HepG2 (cell line): ENCODE data around the gene KRABD2.
A peak's percentile ranks its signal among the peaks of the same experiment; 100 is the strongest.

Experiments
- KLF13 ChIP-seq: sonication (generic); formaldehyde crosslinking; IDR thresholded peaks from 2 replicates; pipeline ENCODE4 v1.4.0; 2020; ENCODE audit warnings: mild to moderate bottlenecking, missing genetic modification reagents
- MTA3 ChIP-seq: sonication (generic); formaldehyde crosslinking; IDR thresholded peaks from 2 replicates; pipeline ENCODE4 v1.4.0; 2020; ENCODE audit warnings: missing genetic modification reagents
- NFYC ChIP-seq: IDR thresholded peaks from 2 replicates; pipeline ENCODE4 v1.6.1; 2016; ENCODE audit warnings: missing genetic modification reagents, missing compliant biosample characterization
- PAX8 ChIP-seq: sonication (generic); formaldehyde crosslinking; IDR thresholded peaks from 2 replicates; pipeline ENCODE4 v1.8.0; 2022; ENCODE audit warnings: mild to moderate bottlenecking, missing genetic modification reagents, borderline replicate concordance
- ZKSCAN5 ChIP-seq: sonication (generic); formaldehyde crosslinking; IDR thresholded peaks from 2 replicates; pipeline ENCODE4 v1.5.1; 2020; ENCODE audit warnings: mild to moderate bottlenecking, missing genetic modification reagents
- ZNF446 ChIP-seq: sonication (generic); formaldehyde crosslinking; IDR thresholded peaks from 2 replicates; pipeline ENCODE4 v1.5.0; 2020; ENCODE audit warnings: mild to moderate bottlenecking, missing genetic modification reagents
- ZNF674 ChIP-seq: sonication (generic); formaldehyde crosslinking; IDR thresholded peaks from 2 replicates; pipeline ENCODE4 v1.5.0; 2020; ENCODE audit warnings: low read depth, mild to moderate bottlenecking, missing genetic modification reagents
- ZNF713 ChIP-seq: sonication (generic); formaldehyde crosslinking; IDR thresholded peaks from 2 replicates; pipeline ENCODE4 v1.4.0; 2020; ENCODE audit warnings: mild to moderate bottlenecking, missing genetic modification reagents
- TF ChIP-seq, protein P1 (sequence below): sonication (generic); formaldehyde crosslinking; IDR thresholded peaks from 2 replicates; pipeline ENCODE4 v1.8.0; 2022; ENCODE audit warnings: missing genetic modification reagents, mild to moderate bottlenecking, borderline replicate concordance
- TF ChIP-seq, protein P2 (sequence below): sonication (generic); formaldehyde crosslinking; IDR thresholded peaks from 2 replicates; pipeline ENCODE4 v1.4.0; 2020; ENCODE audit warnings: missing genetic modification reagents
- TF ChIP-seq, protein P3 (sequence below): sonication (generic); formaldehyde crosslinking; IDR thresholded peaks from 2 replicates; pipeline ENCODE4 v1.8.0; 2022; ENCODE audit warnings: missing genetic modification reagents, low read depth, mild to moderate bottlenecking, borderline replicate concordance
- TF ChIP-seq, protein P4 (sequence below): IDR thresholded peaks from 2 replicates; pipeline ENCODE4 v1.6.1; 2016; ENCODE audit warnings: missing compliant biosample characterization, missing genetic modification reagents, borderline replicate concordance
- TF ChIP-seq, protein P5 (sequence below): fragments of 450-650 bp; IDR thresholded peaks from 2 replicates; pipeline ENCODE4 v1.6.1; 2017; ENCODE audit warnings: mild to moderate bottlenecking
- TF ChIP-seq, protein P6 (sequence below): sonication (generic); formaldehyde crosslinking; IDR thresholded peaks from 2 replicates; pipeline ENCODE4 v1.4.0; 2020; ENCODE audit warnings: mild to moderate bottlenecking, missing genetic modification reagents
- TF ChIP-seq, protein P7 (sequence below): IDR thresholded peaks from 2 replicates; pipeline ENCODE4 v1.6.1; 2016; ENCODE audit warnings: missing genetic modification reagents, missing compliant biosample characterization

KRABD2 gene

DNA sequence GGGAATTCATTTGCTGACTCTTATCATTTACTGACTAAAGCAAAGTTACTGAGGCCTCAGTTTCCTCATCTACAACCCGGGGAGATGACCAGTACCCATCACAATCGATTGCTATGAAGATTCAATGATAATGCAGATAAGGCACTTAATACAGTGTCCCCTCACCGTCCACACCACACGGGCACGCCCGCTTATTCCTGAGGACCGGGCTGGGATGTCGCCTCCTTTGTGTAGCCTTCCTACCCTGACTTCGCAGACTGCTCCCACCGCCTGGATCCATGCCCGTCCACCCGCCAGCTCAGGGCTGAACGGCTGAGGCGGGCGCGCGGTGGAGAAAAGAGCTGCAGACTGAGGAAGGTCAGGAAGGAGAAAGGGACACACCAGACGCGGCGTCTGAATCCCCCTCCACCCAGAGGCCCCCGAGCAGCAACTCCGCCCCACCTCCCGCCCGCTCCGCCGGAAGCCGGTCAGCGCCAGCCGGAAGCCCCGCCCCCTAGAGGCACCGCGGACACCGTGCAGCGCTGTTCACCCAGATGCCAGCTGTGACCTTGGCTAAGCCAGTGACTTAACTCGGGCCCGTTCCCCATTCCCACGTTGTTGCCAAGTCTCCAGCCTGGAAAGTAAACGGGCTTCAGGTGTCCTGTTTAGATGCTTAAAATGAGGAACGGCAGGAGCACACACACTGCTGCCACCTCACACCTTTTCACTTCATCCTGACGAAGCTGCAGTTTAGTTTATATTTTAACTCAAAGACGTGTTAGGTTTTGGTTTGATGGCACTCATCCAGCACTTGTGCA is at the start of gene KRABD2 (continued):
- TF ChIP-seq, protein P1, sequence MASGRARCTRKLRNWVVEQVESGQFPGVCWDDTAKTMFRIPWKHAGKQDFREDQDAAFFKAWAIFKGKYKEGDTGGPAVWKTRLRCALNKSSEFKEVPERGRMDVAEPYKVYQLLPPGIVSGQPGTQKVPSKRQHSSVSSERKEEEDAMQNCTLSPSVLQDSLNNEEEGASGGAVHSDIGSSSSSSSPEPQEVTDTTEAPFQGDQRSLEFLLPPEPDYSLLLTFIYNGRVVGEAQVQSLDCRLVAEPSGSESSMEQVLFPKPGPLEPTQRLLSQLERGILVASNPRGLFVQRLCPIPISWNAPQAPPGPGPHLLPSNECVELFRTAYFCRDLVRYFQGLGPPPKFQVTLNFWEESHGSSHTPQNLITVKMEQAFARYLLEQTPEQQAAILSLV, result 0 out of 2 replicates have a peak, but pooled peaks have one; percentile 25
- TF ChIP-seq ZNF713 (CRISPR knock-in tag) (no peak), PAX8 (no peak), KLF13 (CRISPR knock-in tag) (no peak), NFYC (CRISPR knock-in tag) (peak; percentile 37; the same call in 1 of the 2 replicates), ZNF674 (no peak), MTA3 (CRISPR knock-in tag) (no peak), ZKSCAN5 (CRISPR knock-in tag) (no peak), ZNF446 (no peak)
- TF ChIP-seq, protein P2, sequence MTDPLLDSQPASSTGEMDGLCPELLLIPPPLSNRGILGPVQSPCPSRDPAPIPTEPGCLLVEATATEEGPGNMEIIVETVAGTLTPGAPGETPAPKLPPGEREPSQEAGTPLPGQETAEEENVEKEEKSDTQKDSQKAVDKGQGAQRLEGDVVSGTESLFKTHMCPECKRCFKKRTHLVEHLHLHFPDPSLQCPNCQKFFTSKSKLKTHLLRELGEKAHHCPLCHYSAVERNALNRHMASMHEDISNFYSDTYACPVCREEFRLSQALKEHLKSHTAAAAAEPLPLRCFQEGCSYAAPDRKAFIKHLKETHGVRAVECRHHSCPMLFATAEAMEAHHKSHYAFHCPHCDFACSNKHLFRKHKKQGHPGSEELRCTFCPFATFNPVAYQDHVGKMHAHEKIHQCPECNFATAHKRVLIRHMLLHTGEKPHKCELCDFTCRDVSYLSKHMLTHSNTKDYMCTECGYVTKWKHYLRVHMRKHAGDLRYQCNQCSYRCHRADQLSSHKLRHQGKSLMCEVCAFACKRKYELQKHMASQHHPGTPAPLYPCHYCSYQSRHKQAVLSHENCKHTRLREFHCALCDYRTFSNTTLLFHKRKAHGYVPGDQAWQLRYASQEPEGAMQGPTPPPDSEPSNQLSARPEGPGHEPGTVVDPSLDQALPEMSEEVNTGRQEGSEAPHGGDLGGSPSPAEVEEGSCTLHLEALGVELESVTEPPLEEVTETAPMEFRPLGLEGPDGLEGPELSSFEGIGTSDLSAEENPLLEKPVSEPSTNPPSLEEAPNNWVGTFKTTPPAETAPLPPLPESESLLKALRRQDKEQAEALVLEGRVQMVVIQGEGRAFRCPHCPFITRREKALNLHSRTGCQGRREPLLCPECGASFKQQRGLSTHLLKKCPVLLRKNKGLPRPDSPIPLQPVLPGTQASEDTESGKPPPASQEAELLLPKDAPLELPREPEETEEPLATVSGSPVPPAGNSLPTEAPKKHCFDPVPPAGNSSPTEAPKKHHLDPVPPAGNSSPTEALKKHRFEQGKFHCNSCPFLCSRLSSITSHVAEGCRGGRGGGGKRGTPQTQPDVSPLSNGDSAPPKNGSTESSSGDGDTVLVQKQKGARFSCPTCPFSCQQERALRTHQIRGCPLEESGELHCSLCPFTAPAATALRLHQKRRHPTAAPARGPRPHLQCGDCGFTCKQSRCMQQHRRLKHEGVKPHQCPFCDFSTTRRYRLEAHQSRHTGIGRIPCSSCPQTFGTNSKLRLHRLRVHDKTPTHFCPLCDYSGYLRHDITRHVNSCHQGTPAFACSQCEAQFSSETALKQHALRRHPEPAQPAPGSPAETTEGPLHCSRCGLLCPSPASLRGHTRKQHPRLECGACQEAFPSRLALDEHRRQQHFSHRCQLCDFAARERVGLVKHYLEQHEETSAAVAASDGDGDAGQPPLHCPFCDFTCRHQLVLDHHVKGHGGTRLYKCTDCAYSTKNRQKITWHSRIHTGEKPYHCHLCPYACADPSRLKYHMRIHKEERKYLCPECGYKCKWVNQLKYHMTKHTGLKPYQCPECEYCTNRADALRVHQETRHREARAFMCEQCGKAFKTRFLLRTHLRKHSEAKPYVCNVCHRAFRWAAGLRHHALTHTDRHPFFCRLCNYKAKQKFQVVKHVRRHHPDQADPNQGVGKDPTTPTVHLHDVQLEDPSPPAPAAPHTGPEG (CRISPR knock-in tag), result no peak; the same call in 1 of the 2 replicates
- TF ChIP-seq, protein P3, sequence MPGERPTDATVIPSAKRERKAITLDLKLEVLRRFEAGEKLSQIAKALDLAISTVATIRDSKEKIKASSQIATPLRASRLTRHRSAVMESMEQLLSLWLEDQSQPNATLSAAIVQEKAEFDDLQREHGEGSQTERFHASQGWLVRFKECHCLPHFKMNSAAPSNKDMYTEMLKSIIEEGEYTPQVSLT (CRISPR knock-in tag), result no peak
- TF ChIP-seq, protein P4, sequence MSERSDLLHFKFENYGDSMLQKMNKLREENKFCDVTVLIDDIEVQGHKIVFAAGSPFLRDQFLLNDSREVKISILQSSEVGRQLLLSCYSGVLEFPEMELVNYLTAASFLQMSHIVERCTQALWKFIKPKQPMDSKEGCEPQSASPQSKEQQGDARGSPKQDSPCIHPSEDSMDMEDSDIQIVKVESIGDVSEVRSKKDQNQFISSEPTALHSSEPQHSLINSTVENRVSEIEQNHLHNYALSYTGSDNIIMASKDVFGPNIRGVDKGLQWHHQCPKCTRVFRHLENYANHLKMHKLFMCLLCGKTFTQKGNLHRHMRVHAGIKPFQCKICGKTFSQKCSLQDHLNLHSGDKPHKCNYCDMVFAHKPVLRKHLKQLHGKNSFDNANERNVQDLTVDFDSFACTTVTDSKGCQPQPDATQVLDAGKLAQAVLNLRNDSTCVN (CRISPR knock-in tag), result peak; percentile 63; the same call in 1 of the 2 replicates
- TF ChIP-seq, protein P5, sequence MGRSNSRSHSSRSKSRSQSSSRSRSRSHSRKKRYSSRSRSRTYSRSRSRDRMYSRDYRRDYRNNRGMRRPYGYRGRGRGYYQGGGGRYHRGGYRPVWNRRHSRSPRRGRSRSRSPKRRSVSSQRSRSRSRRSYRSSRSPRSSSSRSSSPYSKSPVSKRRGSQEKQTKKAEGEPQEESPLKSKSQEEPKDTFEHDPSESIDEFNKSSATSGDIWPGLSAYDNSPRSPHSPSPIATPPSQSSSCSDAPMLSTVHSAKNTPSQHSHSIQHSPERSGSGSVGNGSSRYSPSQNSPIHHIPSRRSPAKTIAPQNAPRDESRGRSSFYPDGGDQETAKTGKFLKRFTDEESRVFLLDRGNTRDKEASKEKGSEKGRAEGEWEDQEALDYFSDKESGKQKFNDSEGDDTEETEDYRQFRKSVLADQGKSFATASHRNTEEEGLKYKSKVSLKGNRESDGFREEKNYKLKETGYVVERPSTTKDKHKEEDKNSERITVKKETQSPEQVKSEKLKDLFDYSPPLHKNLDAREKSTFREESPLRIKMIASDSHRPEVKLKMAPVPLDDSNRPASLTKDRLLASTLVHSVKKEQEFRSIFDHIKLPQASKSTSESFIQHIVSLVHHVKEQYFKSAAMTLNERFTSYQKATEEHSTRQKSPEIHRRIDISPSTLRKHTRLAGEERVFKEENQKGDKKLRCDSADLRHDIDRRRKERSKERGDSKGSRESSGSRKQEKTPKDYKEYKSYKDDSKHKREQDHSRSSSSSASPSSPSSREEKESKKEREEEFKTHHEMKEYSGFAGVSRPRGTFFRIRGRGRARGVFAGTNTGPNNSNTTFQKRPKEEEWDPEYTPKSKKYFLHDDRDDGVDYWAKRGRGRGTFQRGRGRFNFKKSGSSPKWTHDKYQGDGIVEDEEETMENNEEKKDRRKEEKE, result no peak
- TF ChIP-seq, protein P6, sequence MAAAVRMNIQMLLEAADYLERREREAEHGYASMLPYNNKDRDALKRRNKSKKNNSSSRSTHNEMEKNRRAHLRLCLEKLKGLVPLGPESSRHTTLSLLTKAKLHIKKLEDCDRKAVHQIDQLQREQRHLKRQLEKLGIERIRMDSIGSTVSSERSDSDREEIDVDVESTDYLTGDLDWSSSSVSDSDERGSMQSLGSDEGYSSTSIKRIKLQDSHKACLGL (CRISPR knock-in tag), result no peak
- TF ChIP-seq, protein P7, sequence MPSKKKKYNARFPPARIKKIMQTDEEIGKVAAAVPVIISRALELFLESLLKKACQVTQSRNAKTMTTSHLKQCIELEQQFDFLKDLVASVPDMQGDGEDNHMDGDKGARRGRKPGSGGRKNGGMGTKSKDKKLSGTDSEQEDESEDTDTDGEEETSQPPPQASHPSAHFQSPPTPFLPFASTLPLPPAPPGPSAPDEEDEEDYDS, result peak; percentile 62
